ENCODE results near the gene PADI1. TPM values are rescaled to one million over a fixed set of nuclear protein-coding genes. Genes with fewer than 3 reads are reported as not detected.

Gene PADI1
- total RNA-seq, 2 donors from 2014 or later, result not detected

- Histone ChIP-seq H3K4me1 (peaks cover 16% of the 10 kb centered on the region), H3K27ac (no peak overlapping the region), H3K36me3 (replicated peaks in 1 of 2; ENCODE audit: insufficient read depth in 1 of 2, low read depth in 2 of 2) (no peaks in the 10 kb centered on the region), H3K9me3 (no peaks in the 10 kb centered on the region), H3K27me3 (no peaks in the 10 kb centered on the region), H3K4me3 (no peak overlapping the region)
- TF ChIP-seq, protein P1, sequence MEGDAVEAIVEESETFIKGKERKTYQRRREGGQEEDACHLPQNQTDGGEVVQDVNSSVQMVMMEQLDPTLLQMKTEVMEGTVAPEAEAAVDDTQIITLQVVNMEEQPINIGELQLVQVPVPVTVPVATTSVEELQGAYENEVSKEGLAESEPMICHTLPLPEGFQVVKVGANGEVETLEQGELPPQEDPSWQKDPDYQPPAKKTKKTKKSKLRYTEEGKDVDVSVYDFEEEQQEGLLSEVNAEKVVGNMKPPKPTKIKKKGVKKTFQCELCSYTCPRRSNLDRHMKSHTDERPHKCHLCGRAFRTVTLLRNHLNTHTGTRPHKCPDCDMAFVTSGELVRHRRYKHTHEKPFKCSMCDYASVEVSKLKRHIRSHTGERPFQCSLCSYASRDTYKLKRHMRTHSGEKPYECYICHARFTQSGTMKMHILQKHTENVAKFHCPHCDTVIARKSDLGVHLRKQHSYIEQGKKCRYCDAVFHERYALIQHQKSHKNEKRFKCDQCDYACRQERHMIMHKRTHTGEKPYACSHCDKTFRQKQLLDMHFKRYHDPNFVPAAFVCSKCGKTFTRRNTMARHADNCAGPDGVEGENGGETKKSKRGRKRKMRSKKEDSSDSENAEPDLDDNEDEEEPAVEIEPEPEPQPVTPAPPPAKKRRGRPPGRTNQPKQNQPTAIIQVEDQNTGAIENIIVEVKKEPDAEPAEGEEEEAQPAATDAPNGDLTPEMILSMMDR (IDR thresholded peaks at IDR 0.05), result no peak
- no peak for TF ChIP-seq POLR2A (IDR thresholded peaks at IDR 0.05)
- intact Hi-C loops (cut with DNase I), result no loop called here
- WGBS, 2 donors, result 77 to 81% methylated on average over 8 of the region's 8 CpGs
- DNase-seq (no peak), ATAC-seq (no peak)
Observed at GRCh38 chr1:17230671-17231310, 25.9 kb downstream of the PADI1 start.

- DNase-seq (peak in 2 of 4 donors; percentile 37 to 51), ATAC-seq (peak; percentile 49)
- no peak overlapping the region for H3K4me3 ChIP-seq
- H3K9me3 ChIP-seq, result no peaks in the 10 kb centered on the region
- peaks cover 16% of the 10 kb centered on the region for H3K4me1 ChIP-seq
- peak overlapping the region; percentile 44 to 75 (median 60) for H3K27ac ChIP-seq
- intact Hi-C loops (cut with DNase I), result no loop called here
- no peaks in the 10 kb centered on the region for H3K36me3 ChIP-seq (replicated peaks in 1 of 2; ENCODE audit: insufficient read depth in 1 of 2, low read depth in 2 of 2)
- WGBS, 2 donors, result 61% methylated on average over 19 to 22 of the region's 22 CpGs
- H3K27me3 ChIP-seq, result no peaks in the 10 kb centered on the region
- no peak for TF ChIP-seq POLR2A (IDR thresholded peaks at IDR 0.05)
- TF ChIP-seq, protein P1 (IDR thresholded peaks at IDR 0.05), result no peak
Observed at GRCh38 chr1:17232759-17233661, 28.1 kb downstream of the PADI1 start.

GRCh38 chr1:17233675-17234320 lies 28.9 kb downstream of the PADI1 start:
- intact Hi-C loops (cut with DNase I), result no loop called here
- peak; percentile 64 to 96 (median 82) for DNase-seq
- H3K27ac ChIP-seq, result peak overlapping the region; percentile 44 to 75 (median 60)

GRCh38 chr1:17234405-17234804 lies 29.5 kb downstream of the PADI1 start:
- no peak for ATAC-seq
- peak overlapping the region in 2 of 4 donors; percentile 68 to 75 for H3K27ac ChIP-seq
- WGBS, 2 donors, result 90 to 95% methylated on average over 1 of the region's 1 CpG

More at GRCh38 chr1:17233675-17234320, 28.9 kb downstream of the PADI1 start:
- Histone ChIP-seq H3K27me3 (no peaks in the 10 kb centered on the region), H3K36me3 (replicated peaks in 1 of 2; ENCODE audit: insufficient read depth in 1 of 2, low read depth in 2 of 2) (no peaks in the 10 kb centered on the region), H3K9me3 (no peaks in the 10 kb centered on the region), H3K4me3 (no peak overlapping the region), H3K4me1 (peaks cover 16% of the 10 kb centered on the region)
- TF ChIP-seq POLR2A (IDR thresholded peaks at IDR 0.05), result peak in 1 of 3 donors; percentile 19
- TF ChIP-seq, protein P1 (IDR thresholded peaks at IDR 0.05), result no peak
- ATAC-seq, result peak; percentile 72
- 21 to 25% methylated on average over 2 to 6 of the region's 6 CpGs for WGBS, 2 donors

More at GRCh38 chr1:17234405-17234804, 29.5 kb downstream of the PADI1 start:
- DNase-seq, result no peak
- intact Hi-C loops (cut with DNase I), result no loop called here
- Histone ChIP-seq H3K4me3 (no peak overlapping the region), H3K9me3 (no peaks in the 10 kb centered on the region), H3K36me3 (replicated peaks in 1 of 2; ENCODE audit: insufficient read depth in 1 of 2, low read depth in 2 of 2) (no peaks in the 10 kb centered on the region), H3K27me3 (no peaks in the 10 kb centered on the region), H3K4me1 (peaks cover 16% of the 10 kb centered on the region)
- TF ChIP-seq POLR2A (IDR thresholded peaks at IDR 0.05), result no peak
- TF ChIP-seq, protein P1 (IDR thresholded peaks at IDR 0.05), result no peak

All from body of pancreas (tissue), 4 donors.